K562 (cell line): ENCODE data around the gene NIPA2. TPM values are rescaled to one million over a fixed set of nuclear protein-coding genes. Genes with fewer than 3 reads are reported as not detected.

ENCODE experiments used
- ATAC-seq: fragments of 200-7000 bp; cut with Tn5 transposase; 3 replicates; pipeline ENCODE4 v1.9.1; 2020; ENCODE audit warnings: moderate library complexity
- BruUV-seq: library from RNA; stranded (reverse); fragments of 400-500 nt; replicated peaks from 2 replicates; lab custom pipeline; 2021; lab: Mats Ljungman, UMichigan
- CTCF ChIA-PET: fragments of 300-600 bp; formaldehyde crosslinking; extraction: SDS; loops from one replicate; lab custom pipeline; 2021; ENCODE audit warnings: low intra/inter-chr PET ratio; lab: Yijun Ruan, JAX
- POLR2A ChIA-PET: fragments of 300-600, 350-650 bp; sonication (Branson Sonifier 250); formaldehyde crosslinking; extraction: SDS; loops from one replicate; lab custom pipeline; 2021; ENCODE audit warnings: antibody characterized with exemption, inconsistent platforms; lab: Yijun Ruan, JAX
- DNase-seq, 4 experiments: peaks; one replicate each; pipeline versions ENCODE4 v3.0.0 to v3.0.0-alpha.2; 2011 to 2018; ENCODE audit warnings: low spot score in 3 of 4, mixed read lengths in 3 of 4; ENCODE audit errors: extremely low read depth in 1 of 4
- FAIRE-seq: peaks from 2 replicates; lab custom pipeline; 2011; peaks lifted over from hg19 to GRCh38; lab: Jason Lieb, UNC
- H2AFZ ChIP-seq: 2 replicates; pipeline ENCODE4 v1.6.0; 2011; ENCODE audit warnings: low read depth, low read length, control low read depth, inconsistent platforms
- H3K27ac ChIP-seq: fragments of 200-600 bp; 3 replicates; pipeline ENCODE4 v1.8.0; 2011; ENCODE audit warnings: low read depth, mild to moderate bottlenecking, control low read depth, inconsistent platforms, low read length, moderate library complexity, mixed read lengths; ENCODE audit errors: extremely low read depth
- H3K27me3 ChIP-seq, 2 experiments: fragments of 300-600 bp in 1 of 2; 2 replicates in 1 of 2; 3 replicates in 1 of 2; pipeline versions ENCODE4 v1.6.0 to v1.8.0; 2011; ENCODE audit warnings: inconsistent platforms in 2 of 2, low read length in 2 of 2, mild to moderate bottlenecking in 1 of 2, mixed read lengths in 1 of 2, moderate library complexity in 1 of 2; ENCODE audit not compliant: control insufficient read depth in 2 of 2, insufficient read depth in 2 of 2
- H3K36me3 ChIP-seq: fragments of 300-600 bp; 3 replicates; pipeline ENCODE4 v1.8.0; 2011; ENCODE audit warnings: mild to moderate bottlenecking, low read length, inconsistent platforms; ENCODE audit not compliant: control insufficient read depth, insufficient read depth
- H3K4me1 ChIP-seq, 2 experiments: fragments of 200-600 bp in 1 of 2; replicated peaks in 1 of 2; 2 replicates in 1 of 2; 3 replicates in 1 of 2; pipeline versions ENCODE4 v1.5.1 to v1.8.0; 2011; ENCODE audit warnings: inconsistent platforms in 2 of 2, low read length in 2 of 2, mild to moderate bottlenecking in 1 of 2, mixed read lengths in 1 of 2, moderate library complexity in 1 of 2; ENCODE audit not compliant: control insufficient read depth in 2 of 2, insufficient read depth in 2 of 2
- H3K4me2 ChIP-seq: 2 replicates; pipeline ENCODE4 v1.6.1; 2011; ENCODE audit warnings: low read length, control low read depth, inconsistent platforms, mixed read lengths; ENCODE audit not compliant: insufficient read depth
- H3K4me3 ChIP-seq: fragments of 200-600 bp; sonication (generic), shearing (Covaris generic); 2 replicates; pipeline ENCODE4 v1.5.1; 2016; ENCODE audit warnings: control low read depth, inconsistent platforms
- H3K79me2 ChIP-seq: fragments of 200-600 bp; 3 replicates; pipeline ENCODE4 v1.8.0; 2011; ENCODE audit warnings: low read length, inconsistent platforms; ENCODE audit not compliant: control insufficient read depth, insufficient read depth
- H3K9ac ChIP-seq, 2 experiments: 2 replicates each; pipeline versions ENCODE4 v1.6.0 to v1.6.1; 2011; ENCODE audit warnings: low read depth in 2 of 2, low read length in 2 of 2, control low read depth in 1 of 2, inconsistent platforms in 1 of 2, mild to moderate bottlenecking in 1 of 2, mixed read lengths in 1 of 2; ENCODE audit not compliant: insufficient read depth in 1 of 2
- H3K9me1 ChIP-seq: one replicate; pipeline ENCODE4 v1.6.0; 2011; ENCODE audit warnings: inconsistent platforms, mild to moderate bottlenecking, low read length, moderate library complexity; ENCODE audit not compliant: control insufficient read depth, insufficient read depth
- H3K9me3 ChIP-seq: replicated peaks from 2 replicates; pipeline ENCODE4 v1.5.1; 2011; ENCODE audit warnings: low read depth, low read length, inconsistent platforms; ENCODE audit not compliant: control insufficient read depth, insufficient read depth
- H4K20me1 ChIP-seq: replicated peaks from 2 replicates; pipeline ENCODE4 v1.6.1; 2011; ENCODE audit warnings: low read length, inconsistent platforms, mixed read lengths; ENCODE audit not compliant: control insufficient read depth, insufficient read depth
- PML ChIP-seq: IDR thresholded peaks from 2 replicates; pipeline ENCODE4 v1.6.1; 2012; ENCODE audit warnings: low read length, inconsistent platforms
- TCF7 ChIP-seq: sonication (generic); IDR thresholded peaks from 2 replicates; pipeline ENCODE4 v1.6.1; 2016; ENCODE audit warnings: antibody characterized with exemption, borderline replicate concordance
- XRCC4 ChIP-seq: IDR thresholded peaks from one replicate; pipeline ENCODE4 v1.6.1; 2011; ENCODE audit not compliant: insufficient read depth, insufficient read length; ENCODE audit errors: extremely low read depth
- ZFP36 ChIP-seq: fragments of 150-350 bp; IDR thresholded peaks from 2 replicates; pipeline ENCODE4 v1.6.1; 2018; ENCODE audit warnings: low read length, low read depth; ENCODE audit not compliant: partially characterized antibody
- ZNF121 ChIP-seq: sonication (generic); formaldehyde crosslinking; conservative IDR thresholded peaks from 2 replicates; pipeline ENCODE4 v1.8.0; 2022; ENCODE audit warnings: missing genetic modification reagents
- ZNF740 ChIP-seq, 3 experiments: fragments of 200-800 bp in 1 of 3; sonication (Bioruptor generic) in 1 of 3; sonication (generic) in 1 of 3; formaldehyde crosslinking in 1 of 3; IDR thresholded peaks; 2 replicates each; pipeline versions ENCODE4 v1.6.1 to v1.8.0; 2016 to 2022; ENCODE audit warnings: mild to moderate bottlenecking in 2 of 3, missing compliant biosample characterization in 2 of 3, missing genetic modification characterization in 2 of 3, missing genetic modification reagents in 1 of 3
- WGBS: fragments of 100-300 bp; shearing (Covaris generic); methylation state at CpG from one replicate; pipeline ENCODE4 v1.1.6; 2016; ENCODE audit warnings: low coverage, mixed read lengths; ENCODE audit not compliant: insufficient coverage; ENCODE audit errors: missing lambda C conversion rate; 5-methylcytosine and 5-hydroxymethylcytosine counted together
- in situ Hi-C: fragments of 300-500 bp; cut with MboI; formaldehyde crosslinking; loops from 4 replicates; pipeline ENCODE4 v1.15.0; 2018; ENCODE audit warnings: inconsistent platforms, mixed read lengths
- intact Hi-C: fragments of 100-400 bp; cut with micrococcal nuclease; formaldehyde crosslinking; loops from 2 replicates; pipeline ENCODE4 v1.14.2; 2022
- polyA plus RNA-seq, 8 experiments: library from polyadenylated mRNA; depleted of rRNA in 4 of 8; stranded (reverse) in 5 of 8; unstranded in 3 of 8; fragments of >200 nt; fragmentation: Nextera tagmentation in 2 of 8; fragmentation: Illumina TruSeq in 1 of 8; extraction: Ambion mirVana in 2 of 8; extraction: Trizol in 1 of 8; gene quantifications; 2 replicates each; pipeline versions ENCODE4 v1.2.1 to v1.2.3, GENCODE V29; 2011 to 2014; ENCODE audit warnings: inconsistent platforms in 1 of 8, missing spikeins in 1 of 8
- total RNA-seq, 7 experiments: library from RNA; depleted of rRNA in 6 of 7; stranded (reverse); fragments of >200 nt in 6 of 7; fragmentation: Illumina TruSeq in 2 of 7; extraction: Trizol in 2 of 7; gene quantifications; 2 replicates each; pipeline versions ENCODE4 v1.2.1 to v1.2.3, GENCODE V29; 2011 to 2021; ENCODE audit warnings: low replicate concordance in 1 of 7
- TF ChIP-seq, protein P1 (sequence below): sonication (generic); formaldehyde crosslinking; IDR thresholded peaks from 2 replicates; pipeline ENCODE4 v1.8.0; 2022; ENCODE audit warnings: mild to moderate bottlenecking, missing genetic modification reagents
- TF ChIP-seq, protein P2 (sequence below): fragments of 250-450 bp; sonication (Bioruptor Pico); IDR thresholded peaks from 2 replicates; pipeline ENCODE4 v1.5.1; 2021; ENCODE audit warnings: mild to moderate bottlenecking
- TF ChIP-seq, protein P3 (sequence below): fragments of 450-650 bp; formaldehyde crosslinking; IDR thresholded peaks from 2 replicates; pipeline ENCODE4 v1.4.0; 2020; ENCODE audit warnings: mild to moderate bottlenecking, moderate library complexity
- TF ChIP-seq, protein P4 (sequence below): fragments of 250-450 bp; sonication (Bioruptor Pico); IDR thresholded peaks from 2 replicates; pipeline ENCODE4 v1.9.0; 2021; ENCODE audit warnings: mild to moderate bottlenecking
- TF ChIP-seq, protein P5 (sequence below): sonication (generic); formaldehyde crosslinking; IDR thresholded peaks from 2 replicates; pipeline ENCODE4 v1.8.1; 2022; ENCODE audit warnings: missing genetic modification reagents

Gene NIPA2
- total and polyA plus RNA-seq, 9 of the 15 experiments (the other 6 are each of a cell fraction or from before 2014, with no cell fraction given) = 18.7 to 107 (median 87.3) TPM

DNA sequence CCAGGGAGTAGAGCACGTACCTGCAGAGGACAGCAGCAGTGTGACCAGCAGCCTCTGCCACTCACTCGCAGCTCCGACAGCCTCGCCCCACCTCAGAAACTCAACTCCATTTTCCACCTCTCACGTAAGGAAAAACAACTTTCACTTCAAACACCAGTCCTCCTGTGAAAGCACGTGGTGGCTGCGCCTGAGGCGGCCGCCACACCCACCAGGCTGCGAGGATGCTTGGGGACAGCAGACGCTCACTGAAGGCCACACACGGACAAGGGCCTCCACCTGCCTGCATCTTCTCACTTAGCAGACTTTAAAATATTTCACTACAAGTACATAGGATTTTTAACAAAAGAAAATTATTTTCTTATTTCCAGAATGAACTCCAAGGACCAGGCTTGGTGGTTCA, 73.8 kb downstream of the NIPA2 start (continued):
- no peak for TF ChIP-seq XRCC4

DNA sequence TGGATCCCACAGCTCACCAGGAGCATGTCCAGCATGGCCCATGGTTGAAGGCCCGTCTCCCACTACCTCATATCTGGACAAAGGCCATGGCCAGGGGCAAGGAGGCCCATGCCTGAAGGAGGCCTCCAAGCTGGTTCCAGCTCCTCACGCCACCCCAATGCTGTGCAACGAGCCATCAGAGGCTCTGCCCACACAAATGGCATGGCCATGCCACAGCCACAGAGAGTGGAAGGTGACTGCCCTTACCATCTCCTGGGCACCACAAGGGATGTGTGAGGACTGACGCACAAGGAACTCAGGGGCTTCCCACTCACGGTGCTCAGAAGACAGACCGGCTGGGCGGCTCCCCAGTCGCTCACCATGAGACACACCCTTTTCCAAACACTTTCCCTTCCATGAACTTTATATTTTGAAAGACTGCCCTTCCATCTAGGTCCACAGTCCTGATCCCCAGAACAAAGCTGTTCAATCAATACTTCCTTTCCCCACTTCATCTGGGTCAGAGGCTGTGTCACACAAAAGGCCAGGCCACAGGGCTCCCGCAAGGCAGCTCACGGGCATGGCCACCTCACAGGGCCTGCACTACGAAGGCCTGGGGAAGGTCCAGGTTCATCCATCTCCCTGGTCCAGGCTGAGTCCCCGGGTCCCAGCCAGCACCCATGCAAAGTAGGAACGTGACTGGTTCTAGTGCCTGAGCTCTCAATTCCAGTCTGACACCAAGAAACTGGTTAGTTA, 75.3 kb downstream of the NIPA2 start:
- 85% methylated on average over 13 of the region's 13 CpGs for WGBS
- no peak overlapping the region for H3K4me2 ChIP-seq
- intact Hi-C loops (no loop called here), in situ Hi-C loops (no loop called here)
- no peak overlapping the region for H3K4me3 ChIP-seq
- FAIRE-seq (no peak), DNase-seq (no peak), ATAC-seq (no peak)
- BruUV-seq = no TSS peak
- H3K27me3 ChIP-seq = no peaks in the 10 kb centered on the region
- ChIA-PET POLR2A (no interaction called here), CTCF (no interaction called here)
- no peaks in the 10 kb centered on the region for H3K79me2 ChIP-seq
- peaks cover 38% of the 10 kb centered on the region; the same call in 2 of the 3 replicates for H3K36me3 ChIP-seq
- H3K9ac ChIP-seq = 0 out of 4 replicates have a peak overlapping the region, but pooled peaks of 1 of the 2 experiments have one; percentile 17
- no peaks in the 10 kb centered on the region for H4K20me1 ChIP-seq
- no peak overlapping the region for H3K27ac ChIP-seq
- H3K9me1 ChIP-seq = no peaks in the 10 kb centered on the region
- no peaks in the 10 kb centered on the region for H3K9me3 ChIP-seq
- peaks cover 0 to 7% of the 10 kb centered on the region in 2 experiments; a peak in 3 of 5 replicates for H3K4me1 ChIP-seq
- no peak overlapping the region for H2AFZ ChIP-seq
- TF ChIP-seq ZNF740 (CRISPR knock-in tag; IDR thresholded peaks at IDR 0.05) (no peak), ZNF740 (tag; IDR thresholded peaks at IDR 0.05) (no peak), TCF7 (no peak), ZFP36 (no peak), PML (no peak), ZNF121 (CRISPR knock-in tag) (no peak)
- TF ChIP-seq, protein P1, sequence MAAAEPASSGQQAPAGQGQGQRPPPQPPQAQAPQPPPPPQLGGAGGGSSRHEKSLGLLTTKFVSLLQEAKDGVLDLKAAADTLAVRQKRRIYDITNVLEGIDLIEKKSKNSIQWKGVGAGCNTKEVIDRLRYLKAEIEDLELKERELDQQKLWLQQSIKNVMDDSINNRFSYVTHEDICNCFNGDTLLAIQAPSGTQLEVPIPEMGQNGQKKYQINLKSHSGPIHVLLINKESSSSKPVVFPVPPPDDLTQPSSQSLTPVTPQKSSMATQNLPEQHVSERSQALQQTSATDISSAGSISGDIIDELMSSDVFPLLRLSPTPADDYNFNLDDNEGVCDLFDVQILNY (CRISPR knock-in tag) = no peak
- TF ChIP-seq, protein P2, sequence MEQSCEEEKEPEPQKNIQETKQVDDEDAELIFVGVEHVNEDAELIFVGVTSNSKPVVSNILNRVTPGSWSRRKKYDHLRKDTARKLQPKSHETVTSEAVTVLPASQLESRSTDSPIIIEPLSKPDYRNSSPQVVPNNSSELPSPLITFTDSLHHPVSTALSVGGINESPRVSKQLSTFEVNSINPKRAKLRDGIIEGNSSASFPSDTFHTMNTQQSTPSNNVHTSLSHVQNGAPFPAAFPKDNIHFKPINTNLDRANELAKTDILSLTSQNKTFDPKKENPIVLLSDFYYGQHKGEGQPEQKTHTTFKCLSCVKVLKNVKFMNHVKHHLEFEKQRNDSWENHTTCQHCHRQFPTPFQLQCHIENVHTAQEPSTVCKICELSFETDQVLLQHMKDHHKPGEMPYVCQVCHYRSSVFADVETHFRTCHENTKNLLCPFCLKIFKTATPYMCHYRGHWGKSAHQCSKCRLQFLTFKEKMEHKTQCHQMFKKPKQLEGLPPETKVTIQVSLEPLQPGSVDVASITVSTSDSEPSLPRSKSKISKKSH (CRISPR knock-in tag) = no peak
- TF ChIP-seq, protein P3, sequence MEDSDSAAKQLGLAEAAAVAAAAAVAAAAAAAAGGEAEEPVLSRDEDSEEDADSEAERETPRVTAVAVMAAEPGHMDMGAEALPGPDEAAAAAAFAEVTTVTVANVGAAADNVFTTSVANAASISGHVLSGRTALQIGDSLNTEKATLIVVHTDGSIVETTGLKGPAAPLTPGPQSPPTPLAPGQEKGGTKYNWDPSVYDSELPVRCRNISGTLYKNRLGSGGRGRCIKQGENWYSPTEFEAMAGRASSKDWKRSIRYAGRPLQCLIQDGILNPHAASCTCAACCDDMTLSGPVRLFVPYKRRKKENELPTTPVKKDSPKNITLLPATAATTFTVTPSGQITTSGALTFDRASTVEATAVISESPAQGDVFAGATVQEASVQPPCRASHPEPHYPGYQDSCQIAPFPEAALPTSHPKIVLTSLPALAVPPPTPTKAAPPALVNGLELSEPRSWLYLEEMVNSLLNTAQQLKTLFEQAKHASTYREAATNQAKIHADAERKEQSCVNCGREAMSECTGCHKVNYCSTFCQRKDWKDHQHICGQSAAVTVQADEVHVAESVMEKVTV (CRISPR knock-in tag) = no peak
- TF ChIP-seq, protein P4, sequence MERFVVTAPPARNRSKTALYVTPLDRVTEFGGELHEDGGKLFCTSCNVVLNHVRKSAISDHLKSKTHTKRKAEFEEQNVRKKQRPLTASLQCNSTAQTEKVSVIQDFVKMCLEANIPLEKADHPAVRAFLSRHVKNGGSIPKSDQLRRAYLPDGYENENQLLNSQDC = no peak
- TF ChIP-seq, protein P5, sequence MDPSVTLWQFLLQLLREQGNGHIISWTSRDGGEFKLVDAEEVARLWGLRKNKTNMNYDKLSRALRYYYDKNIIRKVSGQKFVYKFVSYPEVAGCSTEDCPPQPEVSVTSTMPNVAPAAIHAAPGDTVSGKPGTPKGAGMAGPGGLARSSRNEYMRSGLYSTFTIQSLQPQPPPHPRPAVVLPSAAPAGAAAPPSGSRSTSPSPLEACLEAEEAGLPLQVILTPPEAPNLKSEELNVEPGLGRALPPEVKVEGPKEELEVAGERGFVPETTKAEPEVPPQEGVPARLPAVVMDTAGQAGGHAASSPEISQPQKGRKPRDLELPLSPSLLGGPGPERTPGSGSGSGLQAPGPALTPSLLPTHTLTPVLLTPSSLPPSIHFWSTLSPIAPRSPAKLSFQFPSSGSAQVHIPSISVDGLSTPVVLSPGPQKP = no peak
